T-helper 1 cell treated with Interleukin-12 subunit alpha and Interleukin-12 subunit beta and Interleukin-4 antibody, amounts not matched to agents 30 ng/mL and 1 ng/mL, for 36 hours (primary cell): ENCODE results near the gene KRTAP15-1. TPM values are rescaled to one million over a fixed set of nuclear protein-coding genes. Genes with fewer than 3 reads are reported as not detected.

ENCODE experiments used
- intact Hi-C: fragments of 100-400 bp; cut with micrococcal nuclease; formaldehyde crosslinking; loops from one replicate; pipeline ENCODE4 v1.15.1; 2024
- total RNA-seq: library from RNA; stranded (reverse); gene quantifications from 2 replicates; pipeline ENCODE4 v1.2.3, GENCODE V29; 2022

Gene KRTAP15-1
- total RNA-seq, 1 donor from 2014 or later: not detected

GRCh38 chr21:30487336-30487735 is 47.3 kb downstream of the KRTAP15-1 start, which contains the start of gene KRTAP19-2:
KRTAP19-2 (minus strand) TSS chr21:30487436; CDS start chr21:30487348, 88 bp downstream.
- intact Hi-C loops: no loop called here

Other genes with a start within 250 kb of the KRTAP15-1 start
- not detected in 2 replicates for gene CLDN8, start 224.2 kb upstream of the KRTAP15-1 start, total RNA-seq
- not detected in 2 replicates for gene KRTAP24-1, start 157.3 kb upstream of the KRTAP15-1 start, total RNA-seq
- gene KRTAP25-1, start 150.8 kb upstream of the KRTAP15-1 start, total RNA-seq: not detected in 2 replicates
- not detected in 2 replicates for gene KRTAP26-1, start 120.0 kb upstream of the KRTAP15-1 start, total RNA-seq
- not detected in 2 replicates for gene KRTAP27-1, start 102.6 kb upstream of the KRTAP15-1 start, total RNA-seq
- not detected in 2 replicates for gene KRTAP23-1, start 91.7 kb upstream of the KRTAP15-1 start, total RNA-seq
- not detected in 2 replicates for gene KRTAP13-2, start 68.0 kb upstream of the KRTAP15-1 start, total RNA-seq
- gene KRTAP13-1, start 44.2 kb upstream of the KRTAP15-1 start, total RNA-seq: not detected in 2 replicates
- not detected in 2 replicates for gene KRTAP13-3, start 14.3 kb upstream of the KRTAP15-1 start, total RNA-seq
- not detected in 2 replicates for gene KRTAP13-4, start 10.1 kb upstream of the KRTAP15-1 start, total RNA-seq
- not detected in 2 replicates for gene KRTAP19-1, start 40.1 kb downstream of the KRTAP15-1 start, total RNA-seq
- gene KRTAP19-2, start 47.2 kb downstream of the KRTAP15-1 start, total RNA-seq: not detected in 2 replicates
- not detected in 2 replicates for gene KRTAP19-3, start 51.7 kb downstream of the KRTAP15-1 start, total RNA-seq
- gene KRTAP19-4, start 56.9 kb downstream of the KRTAP15-1 start, total RNA-seq: not detected in 2 replicates
- not detected in 2 replicates for gene KRTAP19-5, start 61.9 kb downstream of the KRTAP15-1 start, total RNA-seq
- gene KRTAP19-6, start 101.6 kb downstream of the KRTAP15-1 start, total RNA-seq: not detected in 2 replicates
- gene KRTAP19-7, start 121.0 kb downstream of the KRTAP15-1 start, total RNA-seq: not detected in 2 replicates
- not detected in 2 replicates for gene KRTAP22-2, start 150.1 kb downstream of the KRTAP15-1 start, total RNA-seq
- gene KRTAP6-3, start 152.2 kb downstream of the KRTAP15-1 start, total RNA-seq: not detected in 2 replicates
- gene KRTAP6-2, start 158.6 kb downstream of the KRTAP15-1 start, total RNA-seq: not detected in 2 replicates
- not detected in 2 replicates for gene KRTAP22-1, start 160.8 kb downstream of the KRTAP15-1 start, total RNA-seq
- not detected in 2 replicates for gene KRTAP6-1, start 173.7 kb downstream of the KRTAP15-1 start, total RNA-seq
- gene KRTAP20-1, start 176.2 kb downstream of the KRTAP15-1 start, total RNA-seq: not detected in 2 replicates
- not detected in 2 replicates for gene KRTAP20-4, start 180.4 kb downstream of the KRTAP15-1 start, total RNA-seq
- gene KRTAP20-2, start 194.9 kb downstream of the KRTAP15-1 start, total RNA-seq: not detected in 2 replicates
- not detected in 2 replicates for gene KRTAP20-3, start 202.6 kb downstream of the KRTAP15-1 start, total RNA-seq